NOMO-1 treated with DMSO at 0.1 percent for 48 hours (cell line): ENCODE results near the gene GREB1L.
"Not testable (repeated sequence)": the region's sequence is repeated elsewhere in the genome, so short reads cannot be mapped to it uniquely, and the experiment has no call there.

ENCODE experiments used
- DNase-seq: peaks from one replicate; lab custom pipeline; 2025; ENCODE audit not compliant: unreplicated experiment; lab: John Stamatoyannopoulos, UW

The GREB1L gene

DNA sequence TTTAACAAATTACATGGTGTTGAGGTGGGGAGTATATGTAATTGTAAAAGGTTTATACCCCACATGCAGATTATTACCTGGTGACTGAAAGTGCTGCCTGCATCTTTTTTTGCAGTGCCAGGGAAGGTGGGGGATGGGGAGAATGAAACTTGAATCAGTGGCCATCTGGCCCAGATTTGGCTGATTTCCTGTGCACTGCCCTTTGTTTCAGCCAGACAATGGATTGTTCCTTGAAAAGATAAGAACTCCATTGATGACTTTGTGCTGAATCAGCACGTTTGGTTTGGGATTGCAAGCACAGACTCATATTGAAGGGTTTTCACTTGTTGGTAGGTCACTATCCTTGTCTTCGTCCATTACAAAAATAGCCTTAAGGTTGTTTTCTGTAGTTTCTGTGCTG is 20.9 kb downstream of the GREB1L start:
- no peak for DNase-seq

DNA sequence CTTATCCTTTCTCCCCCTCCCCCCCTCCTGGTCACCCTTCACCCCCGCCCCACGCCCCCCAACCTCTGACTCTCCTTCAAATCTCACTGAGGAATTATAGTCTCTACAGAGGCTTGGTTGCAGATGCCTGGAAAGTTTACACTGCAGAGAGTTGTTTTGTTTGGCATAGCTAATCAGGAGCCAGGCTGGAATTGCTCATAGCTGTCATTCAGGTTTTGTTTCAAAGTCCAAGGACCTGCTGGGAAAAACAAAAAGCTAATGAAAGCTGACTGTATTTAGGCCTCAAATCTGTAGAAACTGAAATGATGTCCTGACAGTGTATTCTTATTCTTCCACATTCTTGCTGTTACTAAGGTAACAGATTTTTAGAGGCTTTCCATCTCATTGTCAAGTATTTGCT is 22.6 kb downstream of the GREB1L start:
- no peak for DNase-seq

DNA sequence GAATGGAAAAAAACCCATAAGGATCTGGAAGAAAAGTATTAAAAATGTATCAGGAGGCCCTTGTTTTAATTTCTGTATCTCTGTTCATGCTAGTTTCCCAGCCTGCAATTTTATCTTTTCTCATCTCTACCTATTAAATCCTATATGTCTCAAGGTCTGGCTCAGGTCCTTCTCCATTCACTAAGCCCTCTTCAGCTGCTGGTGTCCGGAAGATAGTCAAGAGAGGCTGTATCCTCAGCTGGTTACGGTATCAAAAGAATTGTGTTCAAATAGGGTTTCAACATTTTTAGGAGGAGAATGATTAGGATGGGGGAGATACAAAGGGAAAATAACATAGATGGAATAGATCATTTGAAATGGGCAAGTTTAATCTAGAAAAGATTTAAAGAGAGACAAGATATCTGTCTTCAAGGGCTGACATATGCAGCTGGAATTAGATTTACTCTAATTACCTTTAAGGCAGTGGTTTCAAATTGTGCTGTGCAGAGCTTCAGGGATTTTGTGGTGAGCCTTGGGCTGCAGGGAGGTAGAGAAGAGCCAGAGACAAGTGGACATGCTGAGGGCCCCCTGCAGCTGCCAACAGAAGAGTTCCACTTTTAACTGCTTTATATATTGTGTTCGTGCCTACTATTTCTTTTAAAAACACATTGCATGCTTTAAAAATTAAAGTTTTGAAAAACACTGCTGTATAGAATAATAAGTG is 24.1 kb downstream of the GREB1L start:
- no peak for DNase-seq

DNA sequence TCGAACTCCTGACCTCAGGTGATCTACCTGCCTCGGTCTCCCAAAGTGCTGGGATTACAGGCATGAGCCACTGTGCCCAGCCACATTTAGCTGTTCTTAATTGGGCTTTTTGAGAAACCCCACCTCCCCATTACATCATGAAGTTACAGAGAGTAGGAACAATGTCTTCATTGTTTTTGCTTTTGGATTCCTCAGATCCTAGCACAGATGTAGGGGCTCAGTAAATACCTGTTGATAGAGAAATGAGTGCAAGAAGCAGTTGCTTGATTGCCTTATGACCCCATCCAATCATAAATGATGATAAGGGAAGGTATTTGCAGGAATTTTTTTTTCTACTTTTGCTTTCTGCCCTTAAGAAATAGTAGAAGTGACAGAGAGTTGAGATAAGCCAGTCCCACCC is 25.4 kb downstream of the GREB1L start:
- DNase-seq = no peak

GRCh38 chr18:21269349-21269748 is 27.3 kb downstream of the GREB1L start:
- no peak for DNase-seq

GRCh38 chr18:21270453-21270852 is 28.4 kb downstream of the GREB1L start:
- DNase-seq = no peak

DNA sequence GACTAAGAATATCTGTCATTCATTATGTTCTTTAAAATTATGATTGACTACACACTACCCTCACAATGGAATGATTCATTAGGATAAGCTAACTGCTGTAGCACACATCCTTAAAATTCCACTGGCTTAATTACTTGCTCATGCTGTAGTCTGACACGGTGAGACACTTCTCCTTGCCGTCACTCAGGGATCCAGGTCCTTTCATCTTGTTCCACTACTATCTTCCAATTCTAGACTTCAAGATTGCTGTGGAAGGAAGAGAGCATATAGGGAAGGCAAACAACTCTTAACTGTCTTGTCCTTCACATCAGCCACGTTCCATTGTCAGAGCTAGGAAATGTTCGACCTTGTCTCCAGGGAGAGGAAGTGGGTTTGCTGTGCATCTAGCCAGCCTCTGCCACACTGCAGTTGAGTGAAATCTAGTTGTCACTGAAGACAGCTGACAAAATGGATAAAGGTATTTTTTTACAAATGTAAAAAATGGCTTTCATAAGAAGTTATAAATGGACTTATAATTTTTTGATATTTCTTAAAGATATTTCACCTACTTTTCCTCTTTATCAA is 30.1 kb downstream of the GREB1L start:
- no peak for DNase-seq

DNA sequence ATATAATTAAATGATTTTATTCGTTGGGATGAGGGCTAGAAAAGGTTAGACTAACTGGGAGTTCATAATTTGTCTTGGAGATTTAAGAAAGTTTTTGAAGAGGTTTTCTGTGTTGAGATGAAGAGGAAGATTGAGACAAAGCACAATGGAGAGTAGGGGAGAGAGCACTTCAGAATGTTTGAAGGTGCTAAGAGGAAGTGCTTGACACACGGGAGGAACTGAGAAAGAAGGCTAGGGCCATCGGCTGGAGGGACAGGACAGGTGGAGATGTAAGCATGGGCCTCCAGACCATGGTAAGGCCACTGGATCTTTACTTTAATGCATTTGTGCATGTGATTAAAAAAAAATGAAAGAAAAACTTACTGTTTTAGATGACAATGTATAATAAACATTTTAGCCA is 31.5 kb downstream of the GREB1L start:
- no peak for DNase-seq

GRCh38 chr18:21275645-21276044 is 33.6 kb downstream of the GREB1L start:
- no peak for DNase-seq

- no peak for DNase-seq
These were observed 35.5 kb downstream of the GREB1L start for GRCh38 chr18:21277578-21277977.

- not testable (repeated sequence) for DNase-seq
These were observed 36.2 kb downstream of the GREB1L start for GRCh38 chr18:21278218-21278617.

- DNase-seq = no peak
These were observed 39.6 kb downstream of the GREB1L start for GRCh38 chr18:21281603-21282002.

- no peak for DNase-seq
These were observed 42.5 kb downstream of the GREB1L start for GRCh38 chr18:21284540-21284939.

- DNase-seq = no peak
These were observed 47.8 kb downstream of the GREB1L start for GRCh38 chr18:21289827-21290226.

- no peak for DNase-seq
These were observed 49.1 kb downstream of the GREB1L start for GRCh38 chr18:21291106-21291505.

DNA sequence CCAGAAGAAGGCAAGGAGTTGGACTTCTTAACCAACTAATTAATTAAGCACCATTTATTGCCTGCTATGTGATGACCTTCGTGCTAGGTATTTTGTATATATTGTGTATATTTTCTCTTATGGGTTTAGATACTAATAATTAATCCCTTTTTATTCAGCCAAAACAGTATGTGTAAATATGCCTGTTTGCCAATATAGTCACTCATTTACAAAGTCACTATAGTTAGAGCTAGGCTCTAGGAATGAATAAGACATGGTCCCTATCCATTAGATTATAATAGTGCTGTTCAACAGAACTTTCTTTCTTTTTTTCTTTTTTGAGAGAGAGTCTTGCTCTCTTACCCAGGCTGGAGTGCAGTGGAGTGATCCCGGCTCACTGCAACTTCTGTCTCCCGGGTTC is 51.4 kb downstream of the GREB1L start:
- DNase-seq = no peak

- no peak for DNase-seq
These were observed 53.1 kb downstream of the GREB1L start for GRCh38 chr18:21295101-21295500.

DNA sequence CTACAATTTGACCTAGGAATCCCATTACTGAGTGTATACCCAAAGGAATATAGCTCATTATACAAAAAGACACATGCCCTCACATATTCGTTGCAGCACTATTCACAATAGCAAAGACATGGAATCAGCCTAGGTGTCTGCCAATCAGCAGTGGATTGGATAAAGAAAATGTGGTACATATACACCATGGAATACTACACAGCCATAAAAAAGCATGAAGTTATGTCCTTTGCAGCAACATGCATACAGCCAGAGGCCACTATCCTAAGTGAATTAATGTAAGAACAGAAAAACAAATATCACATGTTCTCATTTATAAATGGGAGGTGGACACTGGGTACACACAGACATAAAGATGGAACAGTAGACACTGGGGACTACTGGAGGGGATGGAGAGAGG is 54.0 kb downstream of the GREB1L start:
- DNase-seq = no peak

GRCh38 chr18:21298351-21298750 is 56.3 kb downstream of the GREB1L start:
- peak; percentile 63 for DNase-seq

GRCh38 chr18:21300035-21300907 is 58.2 kb downstream of the GREB1L start:
- DNase-seq = no peak

DNA sequence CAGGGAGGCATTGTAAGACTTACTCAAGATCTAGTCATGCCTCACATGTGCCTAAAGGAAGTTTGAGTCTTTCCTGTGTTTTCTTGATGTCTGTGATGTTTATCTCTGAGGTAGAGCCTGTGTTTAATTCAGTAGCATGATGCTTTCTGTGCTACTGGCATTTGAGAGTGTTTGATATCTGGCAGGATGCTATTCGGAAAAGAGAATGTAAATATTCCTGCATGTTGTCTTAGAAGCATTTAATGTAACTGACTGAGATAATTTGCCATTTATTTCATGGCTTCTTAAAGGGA is 58.8 kb downstream of the GREB1L start:
- DNase-seq = no peak

DNA sequence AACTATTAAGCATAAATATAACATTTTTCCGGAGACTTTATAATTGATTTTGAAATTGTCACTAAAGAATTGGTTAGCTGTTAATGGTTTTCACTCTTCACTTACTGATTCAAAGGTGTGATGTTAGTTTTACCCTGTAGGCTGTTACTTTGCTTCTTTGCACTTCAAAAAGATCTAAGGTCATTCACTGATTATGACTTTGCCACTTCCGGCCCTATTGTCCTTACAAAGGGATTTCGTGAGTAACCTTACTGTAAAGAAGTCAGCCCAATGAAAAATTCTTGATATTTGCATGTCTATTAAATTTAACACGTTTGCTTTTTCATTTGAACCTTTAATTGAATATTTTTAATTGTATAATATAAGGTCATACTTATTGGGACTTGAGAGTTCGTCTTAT is 61.4 kb downstream of the GREB1L start:
- no peak for DNase-seq
